AG09309 (cell line): ENCODE data around the gene ZNF646.

Source experiments
- DNase-seq: peaks from one replicate; pipeline ENCODE4 v3.0.0-alpha.2; 2010; ENCODE audit warnings: low read depth
- H3K4me3 ChIP-seq: 2 replicates; pipeline ENCODE4 v1.5.1; 2011; ENCODE audit warnings: mild to moderate bottlenecking, low read depth, low read length, moderate library complexity; ENCODE audit not compliant: control insufficient read depth
- CTCF ChIP-seq: IDR thresholded peaks from 2 replicates; pipeline ENCODE4 v1.5.1; 2011; ENCODE audit warnings: mild to moderate bottlenecking, low read depth, low read length, inconsistent platforms; ENCODE audit not compliant: insufficient read depth, control insufficient read depth; ENCODE audit errors: missing control alignments

ZNF646 gene

GRCh38 chr16:31063843-31064611 is 10.2 kb upstream of the ZNF646 start:
- DNase-seq = no peak
- TF ChIP-seq CTCF = no peak
- H3K4me3 ChIP-seq = no peak overlapping the region

GRCh38 chr16:31064882-31065461 is 9.2 kb upstream of the ZNF646 start:
- H3K4me3 ChIP-seq = no peak overlapping the region; the same call in none of the 2 replicates
- no peak for TF ChIP-seq CTCF
- DNase-seq = peak; percentile 86

GRCh38 chr16:31067342-31067741 is 6.9 kb upstream of the ZNF646 start:
- TF ChIP-seq CTCF = no peak
- no peak overlapping the region for H3K4me3 ChIP-seq
- no peak for DNase-seq

GRCh38 chr16:31071861-31072260 is 2.4 kb upstream of the ZNF646 start:
- H3K4me3 ChIP-seq = peak overlapping the region; percentile 95
- peak; percentile 76 for DNase-seq
- no peak for TF ChIP-seq CTCF

GRCh38 chr16:31072540-31073141 is 1.6 kb upstream of the ZNF646 start:
- peak overlapping the region; percentile 95 for H3K4me3 ChIP-seq
- TF ChIP-seq CTCF = no peak
- DNase-seq = no peak

GRCh38 chr16:31073142-31073969 is 866 bp upstream of the ZNF646 start:
- no peak for TF ChIP-seq CTCF
- DNase-seq = peak; percentile 52
- peak overlapping the region; percentile 95 for H3K4me3 ChIP-seq
